KOPT-K1 (cell line): Measurements from ENCODE around the gene IQGAP2.
"Not testable (repeated sequence)": the region's sequence is repeated elsewhere in the genome, so short reads cannot be mapped to it uniquely, and the experiment has no call there.

ENCODE experiments used
- H3K27ac ChIP-seq: fragments of 200-600 bp; sonication (generic); 2 replicates; pipeline ENCODE4 v1.5.1; 2016; ENCODE audit warnings: antibody characterized with exemption, mild to moderate bottlenecking, low read depth, low read length; ENCODE audit not compliant: poor library complexity, severe bottlenecking
- H3K36me3 ChIP-seq: fragments of 200-600 bp; sonication (generic); 2 replicates; pipeline ENCODE4 v1.5.1; 2017; ENCODE audit warnings: antibody characterized with exemption, mild to moderate bottlenecking, low read length, moderate library complexity; ENCODE audit not compliant: insufficient read depth
- H3K9me3 ChIP-seq: fragments of 200-600 bp; sonication (generic); 2 replicates; pipeline ENCODE4 v1.5.1; 2017; ENCODE audit warnings: antibody characterized with exemption, low read length, mild to moderate bottlenecking; ENCODE audit not compliant: insufficient read depth, poor library complexity, severe bottlenecking

Gene IQGAP2

DNA sequence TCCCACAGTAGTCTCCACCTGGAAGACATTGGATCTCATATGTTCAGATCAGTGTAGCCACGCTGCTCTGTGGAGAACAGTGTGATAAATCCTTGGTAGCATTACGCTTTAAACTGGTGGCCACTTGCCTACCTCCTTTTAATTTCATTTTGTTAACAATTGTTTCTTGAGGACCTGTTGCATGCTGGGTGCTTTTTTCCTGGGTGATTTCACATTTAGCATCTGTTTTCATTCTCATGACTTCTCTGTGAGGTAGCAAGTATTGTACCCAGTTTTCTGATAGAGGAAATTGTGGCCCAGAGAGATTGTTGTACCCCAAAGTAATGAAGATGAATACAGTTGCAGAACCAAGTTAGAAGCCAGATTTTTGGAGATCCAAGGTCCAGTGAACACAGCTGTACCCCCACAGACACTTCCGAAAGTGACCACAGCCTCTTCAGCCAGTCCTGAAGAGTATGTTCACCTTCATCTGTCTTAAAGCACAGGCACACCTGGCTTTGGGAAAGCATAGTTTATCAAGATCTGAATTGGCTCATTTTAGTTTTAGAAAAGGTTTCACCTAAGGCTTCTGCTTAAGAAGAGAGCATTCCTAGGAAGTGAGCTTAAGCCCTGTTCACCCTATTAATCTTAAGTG, 144.9 kb downstream of the IQGAP2 start:
- Histone ChIP-seq H3K27ac (peak overlapping the region; percentile 81), H3K36me3 (no peaks in the 10 kb centered on the region), H3K9me3 (no peaks in the 10 kb centered on the region)

DNA sequence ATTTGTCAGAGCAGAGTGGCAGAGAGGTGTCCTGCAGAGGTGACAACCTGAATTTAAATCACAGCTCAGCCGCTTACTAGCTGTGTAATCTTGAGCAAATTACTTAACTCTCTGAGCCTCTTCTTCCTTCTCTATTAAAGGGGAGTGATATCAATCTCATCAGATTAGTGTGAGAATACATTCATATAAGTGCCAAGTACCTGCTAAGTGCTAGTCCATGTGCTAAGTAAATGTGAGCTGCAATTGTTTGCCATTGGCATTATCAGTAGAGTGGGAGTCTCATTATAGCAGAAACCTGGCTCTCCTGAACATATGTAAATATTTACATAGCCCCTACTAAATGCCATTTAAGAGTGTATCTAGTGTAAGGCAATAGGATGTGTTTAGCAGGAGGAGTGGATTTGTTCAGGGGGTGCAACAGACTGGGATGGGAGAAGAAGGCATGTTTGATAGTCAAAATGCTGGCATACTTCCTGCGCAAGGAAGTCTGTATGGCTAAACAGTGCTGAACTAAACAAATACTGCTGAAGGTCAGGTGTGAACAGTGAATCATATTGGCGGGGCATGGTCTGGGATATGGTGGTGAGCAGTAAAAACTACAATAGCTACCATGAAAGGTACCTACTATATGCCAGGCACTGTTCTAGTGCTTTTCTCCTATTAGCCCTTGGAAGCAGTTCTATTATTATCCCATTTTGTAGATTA, 145.6 kb downstream of the IQGAP2 start:
- Histone ChIP-seq H3K27ac (peak overlapping the region; percentile 81), H3K9me3 (no peaks in the 10 kb centered on the region), H3K36me3 (no peaks in the 10 kb centered on the region)

DNA sequence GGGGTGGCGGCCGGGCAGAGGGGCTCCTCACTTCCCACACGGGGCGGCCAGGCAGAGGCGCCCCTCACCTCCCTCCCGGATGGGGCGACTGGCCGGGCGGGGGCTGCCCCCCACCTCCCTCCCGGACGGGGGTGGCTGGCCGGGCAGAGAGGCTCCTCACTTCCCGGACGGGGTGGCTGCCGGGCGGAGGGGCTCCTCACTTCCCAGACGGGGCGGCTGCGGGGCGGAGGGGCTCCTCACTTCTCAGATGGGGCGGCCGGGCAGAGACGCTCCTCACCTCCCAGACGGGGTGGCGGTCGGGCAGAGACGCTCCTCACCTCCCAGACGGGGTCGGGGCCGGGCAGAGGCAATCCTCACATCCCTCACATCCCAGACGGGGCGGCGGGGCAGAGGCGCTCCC, 147.8 kb downstream of the IQGAP2 start:
- H3K9me3 ChIP-seq, H3K36me3 ChIP-seq, H3K27ac ChIP-seq: not testable (repeated sequence)

DNA sequence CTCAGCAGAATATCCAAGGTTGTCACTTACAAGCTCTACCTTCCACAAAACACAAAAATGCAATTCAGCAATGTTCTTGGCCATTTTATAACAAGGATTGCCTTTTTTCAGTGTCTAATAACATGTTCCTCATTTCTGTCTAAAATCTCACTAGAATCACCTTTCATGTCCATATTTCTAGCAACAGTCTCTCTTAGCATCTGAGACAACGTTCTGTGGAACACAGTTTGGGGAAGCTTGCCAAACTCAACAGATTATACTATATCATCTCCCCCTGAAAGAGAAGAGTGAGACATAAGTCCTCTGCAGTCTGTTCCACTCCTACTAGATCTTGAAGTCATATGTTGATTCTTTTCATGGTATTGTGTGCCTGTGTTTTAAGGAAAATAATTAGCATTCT, 149.5 kb downstream of the IQGAP2 start:
- Histone ChIP-seq H3K36me3 (no peaks in the 10 kb centered on the region), H3K27ac (no peak overlapping the region), H3K9me3 (no peaks in the 10 kb centered on the region)

DNA sequence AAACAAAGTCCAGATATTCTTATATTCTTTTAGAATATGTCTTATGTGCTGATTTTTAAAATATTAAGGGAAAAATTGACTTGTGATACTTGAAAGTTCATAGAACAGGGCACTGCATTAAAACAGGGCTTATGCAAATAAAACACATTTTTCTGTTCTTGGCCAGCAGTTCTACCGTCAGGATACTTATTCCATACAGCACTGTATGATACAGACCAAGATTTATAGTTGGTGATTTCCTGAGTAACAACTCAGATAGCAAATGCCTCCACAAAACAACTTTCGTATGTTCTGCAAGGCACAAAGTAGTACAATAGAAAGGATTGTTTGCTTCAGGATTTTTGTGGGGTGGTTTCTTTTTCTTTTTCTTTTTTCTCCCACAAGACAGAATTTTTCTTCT, 150.2 kb downstream of the IQGAP2 start:
- H3K27ac ChIP-seq = no peak overlapping the region
- no peaks in the 10 kb centered on the region for H3K36me3 ChIP-seq
- H3K9me3 ChIP-seq = no peaks in the 10 kb centered on the region

DNA sequence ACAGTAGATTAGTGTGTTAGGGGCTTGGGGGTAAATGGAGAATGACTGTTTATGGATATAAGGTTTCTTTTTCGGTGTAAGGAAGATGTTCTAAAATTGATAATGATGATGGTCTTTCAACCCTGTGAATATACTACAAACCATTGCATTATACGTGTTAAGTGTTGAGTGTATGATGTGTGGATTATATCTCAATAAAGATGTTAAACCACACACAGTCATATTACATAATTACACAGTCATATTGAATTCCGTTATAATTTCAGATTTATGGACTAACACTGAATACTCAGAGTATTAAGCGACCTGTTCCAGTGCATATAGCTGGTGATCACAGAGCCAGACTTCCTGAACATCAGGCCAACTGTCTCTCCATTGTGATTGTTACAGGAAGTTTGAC, 152.0 kb downstream of the IQGAP2 start:
- Histone ChIP-seq H3K9me3 (no peaks in the 10 kb centered on the region), H3K27ac (no peak overlapping the region), H3K36me3 (no peaks in the 10 kb centered on the region; the same call in 1 of the 2 replicates)

DNA sequence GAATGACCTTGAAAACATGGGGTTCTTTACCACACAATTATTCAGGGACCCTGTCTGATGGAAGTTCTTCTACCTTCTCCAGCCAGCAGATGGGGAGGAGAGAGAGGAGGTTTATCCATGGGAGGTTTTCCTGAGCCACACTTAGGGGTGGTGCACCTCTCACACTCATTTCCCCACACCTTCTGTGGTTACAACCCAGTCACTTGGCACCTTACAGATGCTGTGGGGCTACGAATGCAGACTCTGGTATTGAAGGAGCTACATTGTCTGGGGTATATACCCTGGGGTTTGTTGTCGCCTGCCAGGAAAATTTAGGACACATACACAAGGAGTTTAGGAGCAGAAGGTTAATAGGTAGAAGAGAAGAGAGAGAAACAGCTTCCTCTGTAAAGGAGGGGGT, 152.6 kb downstream of the IQGAP2 start:
- Histone ChIP-seq H3K9me3 (no peaks in the 10 kb centered on the region), H3K27ac (no peak overlapping the region), H3K36me3 (no peaks in the 10 kb centered on the region; the same call in 1 of the 2 replicates)

DNA sequence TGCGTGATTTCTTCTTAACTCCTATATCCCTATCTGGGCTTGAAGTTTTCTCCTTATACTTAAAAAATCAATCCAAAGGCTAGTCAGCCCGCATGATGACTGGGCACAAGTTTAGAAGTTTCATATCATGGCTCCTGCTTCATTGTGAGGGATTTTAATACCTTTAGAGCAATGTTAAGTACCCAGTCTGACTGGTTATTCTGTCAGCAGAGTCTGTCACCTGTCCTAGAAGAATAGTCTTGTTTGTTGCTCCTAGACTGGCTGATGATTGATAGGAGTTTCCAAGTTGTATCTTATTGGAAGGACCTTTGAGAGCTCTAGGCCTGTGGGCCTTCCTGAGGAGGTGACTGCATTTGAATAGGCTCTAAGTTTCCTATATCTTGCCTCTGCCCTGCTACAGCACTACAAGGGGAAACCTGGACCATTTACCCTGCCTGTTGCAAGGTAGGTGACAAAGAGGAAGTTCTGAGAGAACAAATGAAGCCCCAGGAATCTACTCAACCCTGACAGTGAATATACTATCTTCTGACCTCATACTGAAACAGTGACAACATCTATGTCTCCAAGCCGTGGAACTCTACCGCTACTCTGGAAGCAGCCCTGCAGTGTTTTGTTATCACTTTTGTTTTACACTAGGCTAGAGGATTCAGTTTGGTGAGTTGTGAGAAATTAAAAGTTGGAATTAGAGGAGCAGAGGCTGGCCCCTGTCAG, 153.6 kb downstream of the IQGAP2 start:
- Histone ChIP-seq H3K9me3 (no peaks in the 10 kb centered on the region), H3K36me3 (no peaks in the 10 kb centered on the region; the same call in 1 of the 2 replicates), H3K27ac (no peak overlapping the region)

DNA sequence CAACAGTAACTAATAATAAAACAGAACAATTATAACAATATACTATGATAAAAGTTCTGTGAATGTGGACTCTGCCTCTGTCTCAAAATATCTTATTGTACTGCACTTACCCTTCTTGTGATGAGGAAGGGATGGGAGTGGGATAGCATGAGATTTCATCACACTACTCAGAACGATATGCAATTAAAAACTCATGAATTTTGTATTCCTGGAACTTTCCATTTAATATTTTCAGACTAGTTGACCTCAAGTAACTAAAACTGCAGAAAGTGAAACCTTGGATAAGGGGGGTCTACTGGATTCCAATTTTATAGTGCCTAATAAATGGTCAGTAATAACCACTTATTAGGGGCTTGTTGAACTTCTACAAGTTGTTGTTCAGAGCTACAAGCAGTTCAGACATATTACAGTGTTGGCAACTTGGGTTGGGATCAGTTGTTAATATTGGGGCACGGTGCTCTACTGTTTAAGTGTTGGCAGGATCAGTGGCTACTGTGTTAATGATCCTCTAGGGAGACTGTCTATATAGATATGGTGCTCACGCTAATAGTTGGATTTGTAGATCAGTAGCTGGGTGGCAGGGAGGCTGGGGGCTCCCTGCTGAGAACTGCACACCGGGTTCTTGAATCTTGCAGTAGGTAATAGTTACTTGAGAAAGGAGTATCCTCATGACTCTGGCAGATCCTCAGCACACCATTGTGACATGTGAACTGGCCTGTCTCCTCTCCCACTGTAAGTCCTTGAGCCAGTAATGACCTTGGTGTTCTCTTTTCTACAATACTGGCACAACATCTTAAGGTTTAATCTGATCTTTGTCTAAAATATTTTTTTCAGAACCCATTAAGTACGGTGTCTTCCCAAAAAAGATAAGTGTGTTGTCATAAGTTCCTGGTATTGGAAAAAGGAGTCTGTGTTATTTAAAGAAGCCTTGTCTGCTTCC, 158.1 kb downstream of the IQGAP2 start:
- Histone ChIP-seq H3K27ac (no peak overlapping the region), H3K36me3 (peaks cover 13% of the 10 kb centered on the region; the same call in 1 of the 2 replicates)

DNA sequence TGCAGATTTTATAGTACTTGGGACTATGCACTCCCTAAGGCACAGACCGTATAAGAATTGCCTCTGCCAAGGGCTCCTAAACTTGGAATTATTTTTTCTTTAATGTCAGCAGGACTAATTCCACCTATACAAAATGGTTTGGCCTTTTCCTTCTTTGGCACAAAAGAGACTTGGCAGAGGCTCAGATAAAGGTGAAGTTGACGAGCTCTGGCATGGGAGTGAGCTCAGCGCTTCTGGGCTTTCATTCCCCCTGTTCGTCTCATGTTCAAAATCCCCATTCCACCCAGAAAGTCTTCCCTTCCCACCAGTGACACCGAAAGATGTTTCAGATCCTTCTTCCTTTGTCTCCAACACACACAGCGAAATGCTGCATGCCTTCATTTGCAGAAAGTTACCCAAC, 158.9 kb downstream of the IQGAP2 start:
- Histone ChIP-seq H3K36me3 (peaks cover 14% of the 10 kb centered on the region; the same call in 1 of the 2 replicates), H3K27ac (no peak overlapping the region), H3K9me3 (no peaks in the 10 kb centered on the region)

More for the DNA sequence above, 158.1 kb downstream of the IQGAP2 start:
- H3K9me3 ChIP-seq = no peaks in the 10 kb centered on the region

DNA sequence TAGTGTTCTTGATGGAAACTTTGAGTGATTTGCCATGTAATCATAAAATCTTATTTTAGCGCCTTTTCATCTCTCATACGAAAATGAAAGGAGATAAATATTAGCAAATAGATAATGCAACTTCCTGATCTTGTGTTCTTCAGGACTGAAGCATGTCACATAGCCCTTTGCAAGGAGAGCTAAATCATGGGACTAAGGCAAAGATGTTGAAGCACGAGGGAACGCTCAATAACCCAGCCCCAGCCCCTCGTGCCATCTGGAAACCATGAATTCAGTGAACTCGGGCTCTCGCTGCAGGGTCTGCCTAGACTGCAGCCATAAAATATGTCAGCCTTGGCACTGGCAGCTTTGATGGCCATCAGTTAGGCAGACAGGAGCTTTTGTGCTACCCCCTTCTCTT, 161.9 kb downstream of the IQGAP2 start:
- no peak overlapping the region for H3K27ac ChIP-seq
- H3K36me3 ChIP-seq = peaks cover 15% of the 10 kb centered on the region; the same call in 1 of the 2 replicates
- no peaks in the 10 kb centered on the region for H3K9me3 ChIP-seq

DNA sequence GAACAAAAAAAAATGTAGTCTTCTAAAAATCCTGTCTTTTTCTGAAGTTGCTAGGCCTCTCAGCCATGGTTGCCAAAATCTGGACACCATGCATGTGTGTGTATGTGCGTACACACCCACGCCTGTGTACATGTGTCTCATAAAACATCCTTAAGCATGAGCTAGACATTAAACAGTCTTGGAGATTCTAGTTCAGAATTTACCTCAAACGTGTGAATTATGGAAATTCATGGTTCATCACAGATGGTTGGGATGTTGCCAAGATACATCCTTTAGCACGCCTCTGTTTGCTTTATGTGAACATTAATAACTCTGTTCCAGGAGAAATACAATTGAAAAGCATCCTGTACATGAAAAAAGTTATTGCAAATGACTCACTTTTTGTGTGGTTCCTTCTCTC, 167.1 kb downstream of the IQGAP2 start:
- Histone ChIP-seq H3K27ac (no peak overlapping the region), H3K36me3 (peaks cover 20% of the 10 kb centered on the region; the same call in 1 of the 2 replicates), H3K9me3 (no peaks in the 10 kb centered on the region)

DNA sequence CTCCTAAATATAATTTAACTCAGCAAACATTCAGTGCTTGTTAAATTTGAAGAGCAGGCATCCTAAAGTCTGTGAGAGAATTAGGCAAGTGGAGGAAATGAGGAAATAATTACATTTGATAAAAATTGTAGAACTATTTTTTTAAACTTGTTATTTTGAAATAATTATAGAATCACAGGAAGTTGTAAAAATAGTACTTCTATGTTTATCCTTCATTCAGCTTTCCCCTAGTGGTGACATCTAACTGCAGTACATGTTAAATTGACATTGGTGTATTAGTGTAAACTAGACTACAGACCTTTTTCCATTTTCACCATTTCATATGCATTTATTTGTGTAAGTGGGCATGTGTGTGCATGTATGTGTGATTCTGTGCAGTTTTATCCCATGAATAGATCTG, 168.5 kb downstream of the IQGAP2 start:
- Histone ChIP-seq H3K36me3 (peaks cover 9% of the 10 kb centered on the region), H3K27ac (no peak overlapping the region)

DNA sequence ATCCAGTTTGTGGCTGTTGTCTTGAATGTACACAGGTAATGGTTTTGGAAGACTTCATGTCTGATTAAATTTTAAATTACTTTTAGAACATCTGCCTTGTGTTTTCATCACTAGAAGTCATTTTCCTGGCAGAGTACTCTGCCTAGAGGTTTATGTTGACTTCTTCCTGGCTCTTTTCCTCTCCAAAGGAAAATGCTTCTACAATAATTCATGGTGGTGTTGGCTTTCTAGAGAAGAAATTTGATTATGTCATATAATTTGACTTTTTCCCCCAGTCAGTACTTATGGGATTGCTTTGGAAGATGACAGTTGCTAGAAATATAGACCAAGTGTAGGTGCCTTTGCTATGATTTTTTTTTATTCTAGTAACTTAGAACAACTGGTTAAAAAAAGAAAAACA, 173.4 kb downstream of the IQGAP2 start:
- Histone ChIP-seq H3K27ac (no peak overlapping the region), H3K36me3 (no peaks in the 10 kb centered on the region; the same call in 1 of the 2 replicates), H3K9me3 (no peaks in the 10 kb centered on the region)

More for the DNA sequence above, 168.5 kb downstream of the IQGAP2 start:
- H3K9me3 ChIP-seq = no peaks in the 10 kb centered on the region
